HepG2 (cell line): Measurements from ENCODE around the gene INO80B. TPM values are rescaled to one million over a fixed set of nuclear protein-coding genes. Genes with fewer than 3 reads are reported as not detected.

Source experiments
- CENPT ChIP-seq: sonication (generic); formaldehyde crosslinking; IDR thresholded peaks from 2 replicates; pipeline ENCODE4 v1.8.0; 2022; ENCODE audit warnings: low read depth, mild to moderate bottlenecking, moderate library complexity, missing genetic modification reagents
- DR1 ChIP-seq: sonication (generic); formaldehyde crosslinking; IDR thresholded peaks from 2 replicates; pipeline ENCODE4 v1.8.0; 2021; ENCODE audit warnings: mild to moderate bottlenecking, missing genetic modification reagents, inconsistent platforms
- DRAP1 ChIP-seq: IDR thresholded peaks from 2 replicates; pipeline ENCODE4 v1.6.1; 2016; ENCODE audit warnings: missing genetic modification reagents, missing compliant biosample characterization
- HMG20B ChIP-seq: conservative IDR thresholded peaks from 2 replicates; pipeline ENCODE4 v1.6.1; 2016; ENCODE audit warnings: missing genetic modification reagents, missing compliant biosample characterization
- HOXA3 ChIP-seq: sonication (generic); formaldehyde crosslinking; IDR thresholded peaks from 2 replicates; pipeline ENCODE4 v1.5.0; 2020; ENCODE audit warnings: missing genetic modification reagents
- HOXA5 ChIP-seq: sonication (generic); formaldehyde crosslinking; IDR thresholded peaks from 2 replicates; pipeline ENCODE4 v1.4.0; 2020; ENCODE audit warnings: missing genetic modification reagents
- MATR3 ChIP-seq: sonication (generic); formaldehyde crosslinking; IDR thresholded peaks from 2 replicates; pipeline ENCODE4 v1.4.0; 2020; ENCODE audit warnings: missing genetic modification reagents
- MXD4 ChIP-seq: IDR thresholded peaks from 2 replicates; pipeline ENCODE4 v1.6.1; 2016; ENCODE audit warnings: mild to moderate bottlenecking, missing biosample characterization, missing genetic modification reagents
- MYNN ChIP-seq: sonication (generic); formaldehyde crosslinking; IDR thresholded peaks from 2 replicates; pipeline ENCODE4 v1.4.0; 2020; ENCODE audit warnings: mild to moderate bottlenecking, low read depth, missing genetic modification reagents
- PLRG1 ChIP-seq: fragments of 450-650 bp; conservative IDR thresholded peaks from 2 replicates; pipeline ENCODE4 v1.6.1; 2016
- RARA ChIP-seq: IDR thresholded peaks from 2 replicates; pipeline ENCODE4 v1.6.1; 2016; ENCODE audit warnings: missing genetic modification reagents, missing compliant biosample characterization
- RARG ChIP-seq: sonication (generic); formaldehyde crosslinking; IDR thresholded peaks from 2 replicates; pipeline ENCODE4 v1.4.0; 2020; ENCODE audit warnings: low read depth, mild to moderate bottlenecking, missing genetic modification reagents
- RBM22 ChIP-seq: fragments of 200-400 bp; formaldehyde crosslinking; optimal IDR thresholded peaks from 2 replicates; pipeline ENCODE3; 2017; ENCODE audit warnings: mild to moderate bottlenecking, low read length, moderate library complexity
- RELA ChIP-seq: sonication (generic); formaldehyde crosslinking; IDR thresholded peaks from 2 replicates; pipeline ENCODE4 v1.4.0; 2020; ENCODE audit warnings: missing genetic modification reagents
- REPIN1 ChIP-seq: sonication (generic); formaldehyde crosslinking; IDR thresholded peaks from 2 replicates; pipeline ENCODE4 v1.8.0; 2022; ENCODE audit warnings: missing genetic modification reagents, low read depth, mild to moderate bottlenecking, borderline replicate concordance
- SRSF1 ChIP-seq: fragments of 200-400 bp; formaldehyde crosslinking; optimal IDR thresholded peaks from 2 replicates; pipeline ENCODE3; 2017; ENCODE audit warnings: mild to moderate bottlenecking, low read depth, low read length, moderate library complexity
- ZBTB7A ChIP-seq: sonication (generic); formaldehyde crosslinking; IDR thresholded peaks from 2 replicates; pipeline ENCODE4 v1.8.0; 2022; ENCODE audit warnings: mild to moderate bottlenecking, missing genetic modification reagents
- ZFP37 ChIP-seq: sonication (generic); formaldehyde crosslinking; IDR thresholded peaks from 2 replicates; pipeline ENCODE4 v1.4.0; 2020; ENCODE audit warnings: missing genetic modification reagents, borderline replicate concordance
- ZNF10 ChIP-seq: sonication (generic); formaldehyde crosslinking; IDR thresholded peaks from 2 replicates; pipeline ENCODE4 v1.4.0; 2020; ENCODE audit warnings: mild to moderate bottlenecking, low read depth, missing genetic modification reagents, borderline replicate concordance
- ZNF20 ChIP-seq: sonication (generic); formaldehyde crosslinking; IDR thresholded peaks from 2 replicates; pipeline ENCODE4 v1.4.0; 2020; ENCODE audit warnings: mild to moderate bottlenecking, moderate library complexity, missing genetic modification reagents
- ZNF281 ChIP-seq: sonication (generic); formaldehyde crosslinking; IDR thresholded peaks from 2 replicates; pipeline ENCODE4 v1.4.0; 2020; ENCODE audit warnings: missing genetic modification reagents, borderline replicate concordance
- ZNF329 ChIP-seq: sonication (generic); formaldehyde crosslinking; IDR thresholded peaks from 2 replicates; pipeline ENCODE4 v1.9.0; 2021; ENCODE audit warnings: low read depth, mild to moderate bottlenecking, missing genetic modification reagents
- ZNF343 ChIP-seq: sonication (generic); formaldehyde crosslinking; IDR thresholded peaks from 2 replicates; pipeline ENCODE4 v1.4.0; 2020; ENCODE audit warnings: mild to moderate bottlenecking, missing genetic modification reagents
- ZNF446 ChIP-seq: sonication (generic); formaldehyde crosslinking; IDR thresholded peaks from 2 replicates; pipeline ENCODE4 v1.5.0; 2020; ENCODE audit warnings: mild to moderate bottlenecking, missing genetic modification reagents
- ZNF605 ChIP-seq: sonication (generic); formaldehyde crosslinking; IDR thresholded peaks from 2 replicates; pipeline ENCODE4 v1.8.0; 2022; ENCODE audit warnings: mild to moderate bottlenecking, missing genetic modification reagents
- ZNF713 ChIP-seq: sonication (generic); formaldehyde crosslinking; IDR thresholded peaks from 2 replicates; pipeline ENCODE4 v1.4.0; 2020; ENCODE audit warnings: mild to moderate bottlenecking, missing genetic modification reagents
- ZNF772 ChIP-seq: sonication (generic); formaldehyde crosslinking; IDR thresholded peaks from 2 replicates; pipeline ENCODE4 v1.5.0; 2020; ENCODE audit warnings: mild to moderate bottlenecking, missing genetic modification reagents
- polyA plus RNA-seq, 8 experiments: library from polyadenylated mRNA; depleted of rRNA in 3 of 8; stranded (reverse) in 7 of 8; unstranded in 1 of 8; fragments of >200 nt; fragmentation: Illumina TruSeq in 4 of 8; extraction: Trizol in 4 of 8; gene quantifications; 2 replicates each; pipeline versions ENCODE4 v1.2.1 to v1.2.3, GENCODE V29; 2011 to 2016; ENCODE audit warnings: low read depth in 4 of 8, missing spikeins in 1 of 8, mixed read lengths in 1 of 8; ENCODE audit not compliant: insufficient read depth in 1 of 8
- total RNA-seq, 5 experiments: library from RNA; depleted of rRNA; stranded (reverse); fragments of >200 nt; fragmentation: Illumina TruSeq; extraction: Trizol; gene quantifications; 2 replicates each; pipeline ENCODE4 v1.2.3, GENCODE V29; 2016; ENCODE audit warnings: low read depth in 1 of 5
- TF ChIP-seq, protein P1 (sequence below): sonication (generic); formaldehyde crosslinking; conservative IDR thresholded peaks from 2 replicates; pipeline ENCODE4 v1.4.0; 2020; ENCODE audit warnings: missing genetic modification reagents

Gene INO80B
- total and polyA plus RNA-seq, 2 of the 13 experiments (the other 11 are each of a cell fraction or from before 2014, with no cell fraction given) = 6.2 to 14.5 TPM

DNA sequence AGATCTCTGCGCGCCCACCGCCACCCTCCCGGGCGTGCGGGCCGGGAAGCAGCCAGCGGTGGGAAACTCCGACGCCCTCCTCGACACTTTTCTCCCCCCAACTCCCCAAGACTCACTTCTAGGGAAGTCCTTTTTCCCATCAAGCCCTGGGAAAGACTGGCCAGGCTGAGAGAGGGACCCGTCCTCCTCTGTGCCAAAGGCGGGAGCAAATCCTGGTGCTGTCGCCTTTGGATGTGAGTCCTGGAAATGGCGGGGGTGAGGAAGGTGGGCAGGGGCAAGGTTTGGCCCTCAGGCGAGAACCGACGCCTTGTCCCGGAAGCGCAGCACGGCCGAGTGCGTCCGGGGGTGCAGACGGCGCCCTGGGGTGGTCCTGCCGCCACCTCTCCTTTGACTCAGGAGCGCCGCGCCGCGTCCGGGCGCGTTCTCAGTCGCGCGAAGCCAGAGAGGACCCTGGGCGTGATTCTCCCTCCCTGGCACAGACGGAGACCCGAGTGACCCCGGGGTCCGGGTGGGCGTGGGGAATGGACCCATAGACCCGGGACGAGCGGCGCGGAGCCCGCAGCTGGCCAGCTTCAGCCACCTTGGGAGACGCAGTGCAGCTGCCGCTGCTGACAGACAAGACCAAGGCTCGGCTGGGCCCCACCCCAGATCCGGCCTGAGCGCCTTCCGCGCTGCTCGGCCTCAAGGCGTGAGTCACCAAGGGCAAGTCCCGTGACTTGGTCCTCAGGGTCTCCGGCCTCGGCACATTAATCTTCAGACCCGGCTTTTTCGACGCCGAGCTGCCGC, 48.0 kb downstream of the INO80B start (continued):
- TF ChIP-seq MXD4 (CRISPR knock-in tag) (no peak; the same call in 1 of the 2 replicates), MATR3 (CRISPR knock-in tag) (no peak), ZNF605 (CRISPR knock-in tag) (peak; percentile 91), RARG (CRISPR knock-in tag) (0 out of 2 replicates have a peak, but pooled peaks have one; percentile 50), ZNF713 (CRISPR knock-in tag) (peak; percentile 11), RELA (no peak; the same call in none of the 2 replicates), ZNF10 (no peak), DRAP1 (CRISPR knock-in tag) (no peak), ZNF329 (CRISPR knock-in tag) (peak; percentile 55; the same call in 1 of the 2 replicates), HOXA3 (CRISPR knock-in tag) (peak; percentile 68; the same call in 1 of the 2 replicates), DR1 (CRISPR knock-in tag) (0 out of 2 replicates have a peak, but pooled peaks have one; percentile 28), ZFP37 (CRISPR knock-in tag) (no peak), HMG20B (no peak), SRSF1 (peak; percentile 90), ZNF281 (CRISPR knock-in tag) (peak; percentile 5; the same call in 1 of the 2 replicates), ZNF772 (peak; percentile 78; the same call in 1 of the 2 replicates), ZBTB7A (peak; percentile 98), RBM22 (peak; percentile 92), MYNN (CRISPR knock-in tag) (no peak), HOXA5 (CRISPR knock-in tag) (0 out of 2 replicates have a peak, but pooled peaks have one; percentile 19), REPIN1 (CRISPR knock-in tag) (peak; percentile 60), PLRG1 (no peak), RARA (CRISPR knock-in tag) (no peak), ZNF20 (CRISPR knock-in tag) (no peak; the same call in 1 of the 2 replicates), ZNF343 (CRISPR knock-in tag) (no peak), CENPT (CRISPR knock-in tag) (0 out of 2 replicates have a peak, but pooled peaks have one; percentile 80), ZNF446 (CRISPR knock-in tag) (peak; percentile 95)
- TF ChIP-seq, protein P1, sequence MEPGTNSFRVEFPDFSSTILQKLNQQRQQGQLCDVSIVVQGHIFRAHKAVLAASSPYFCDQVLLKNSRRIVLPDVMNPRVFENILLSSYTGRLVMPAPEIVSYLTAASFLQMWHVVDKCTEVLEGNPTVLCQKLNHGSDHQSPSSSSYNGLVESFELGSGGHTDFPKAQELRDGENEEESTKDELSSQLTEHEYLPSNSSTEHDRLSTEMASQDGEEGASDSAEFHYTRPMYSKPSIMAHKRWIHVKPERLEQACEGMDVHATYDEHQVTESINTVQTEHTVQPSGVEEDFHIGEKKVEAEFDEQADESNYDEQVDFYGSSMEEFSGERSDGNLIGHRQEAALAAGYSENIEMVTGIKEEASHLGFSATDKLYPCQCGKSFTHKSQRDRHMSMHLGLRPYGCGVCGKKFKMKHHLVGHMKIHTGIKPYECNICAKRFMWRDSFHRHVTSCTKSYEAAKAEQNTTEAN = no peak; the same call in 1 of the 2 replicates
